VCaP (cell line): ENCODE data around the gene KRTAP3-1.
A peak's percentile ranks its signal among the peaks of the same experiment; 100 is the strongest.
"Not testable (repeated sequence)": the region's sequence is repeated elsewhere in the genome, so short reads cannot be mapped to it uniquely, and the experiment has no call there.

ENCODE experiments used
- H3K27ac ChIP-seq: fragments of 450-650 bp; 2 replicates; pipeline ENCODE4 v1.5.1; 2017
- TF ChIP-seq, protein P1 (sequence below): fragments of 450-650 bp; conservative IDR thresholded peaks from 2 replicates; pipeline ENCODE4 v1.5.1; 2017; ENCODE audit warnings: mild to moderate bottlenecking, moderate library complexity

The KRTAP3-1 gene

DNA sequence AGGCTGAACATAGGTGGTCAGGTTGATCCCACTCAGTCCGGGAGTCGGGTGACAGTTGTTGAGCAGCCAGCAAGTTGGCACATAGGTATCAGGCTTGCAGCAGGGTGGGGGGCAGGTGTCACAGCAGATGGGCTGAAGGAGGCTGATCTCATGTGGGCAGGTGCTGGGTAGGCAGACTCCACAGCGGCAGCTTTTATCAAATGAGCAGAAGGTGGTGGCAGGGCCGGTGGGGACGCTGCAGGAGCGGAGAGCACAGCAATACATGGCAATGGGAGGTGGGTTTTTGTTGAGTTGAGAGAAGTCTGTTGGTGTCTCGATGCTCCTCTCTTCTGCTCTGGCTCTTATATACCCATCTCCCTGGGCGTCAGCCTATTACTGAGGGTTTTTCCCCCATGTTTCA lies at the start of gene KRTAP3-1:
KRTAP3-1 (minus strand) TSS at position 318 of the 400 bp plus-strand sequence; CDS start at position 264, 54 bp downstream.
- TF ChIP-seq, protein P1, sequence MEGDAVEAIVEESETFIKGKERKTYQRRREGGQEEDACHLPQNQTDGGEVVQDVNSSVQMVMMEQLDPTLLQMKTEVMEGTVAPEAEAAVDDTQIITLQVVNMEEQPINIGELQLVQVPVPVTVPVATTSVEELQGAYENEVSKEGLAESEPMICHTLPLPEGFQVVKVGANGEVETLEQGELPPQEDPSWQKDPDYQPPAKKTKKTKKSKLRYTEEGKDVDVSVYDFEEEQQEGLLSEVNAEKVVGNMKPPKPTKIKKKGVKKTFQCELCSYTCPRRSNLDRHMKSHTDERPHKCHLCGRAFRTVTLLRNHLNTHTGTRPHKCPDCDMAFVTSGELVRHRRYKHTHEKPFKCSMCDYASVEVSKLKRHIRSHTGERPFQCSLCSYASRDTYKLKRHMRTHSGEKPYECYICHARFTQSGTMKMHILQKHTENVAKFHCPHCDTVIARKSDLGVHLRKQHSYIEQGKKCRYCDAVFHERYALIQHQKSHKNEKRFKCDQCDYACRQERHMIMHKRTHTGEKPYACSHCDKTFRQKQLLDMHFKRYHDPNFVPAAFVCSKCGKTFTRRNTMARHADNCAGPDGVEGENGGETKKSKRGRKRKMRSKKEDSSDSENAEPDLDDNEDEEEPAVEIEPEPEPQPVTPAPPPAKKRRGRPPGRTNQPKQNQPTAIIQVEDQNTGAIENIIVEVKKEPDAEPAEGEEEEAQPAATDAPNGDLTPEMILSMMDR: no peak
- H3K27ac ChIP-seq: peak within 1 kb of the TSS; percentile 61

DNA sequence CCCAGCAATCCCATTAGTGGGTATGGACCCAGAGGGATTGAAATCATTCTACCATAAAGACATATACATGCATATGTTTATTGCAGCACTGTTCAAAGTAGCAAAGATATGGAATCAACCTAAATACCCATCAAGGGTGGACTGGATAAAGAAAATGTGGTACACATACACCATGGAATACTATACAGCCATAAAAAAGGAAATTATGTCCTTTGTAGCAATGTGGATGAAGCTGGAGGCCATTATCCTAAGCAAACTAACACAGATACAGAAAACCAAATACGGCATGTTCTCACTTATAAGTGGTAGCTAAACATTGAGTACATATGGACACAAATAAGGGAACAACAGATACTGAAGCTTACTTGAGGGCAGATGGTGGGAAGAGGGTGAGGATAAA lies 48.6 kb upstream of the KRTAP3-1 start:
- H3K27ac ChIP-seq: no peak overlapping the region
- TF ChIP-seq, protein P1: no peak

DNA sequence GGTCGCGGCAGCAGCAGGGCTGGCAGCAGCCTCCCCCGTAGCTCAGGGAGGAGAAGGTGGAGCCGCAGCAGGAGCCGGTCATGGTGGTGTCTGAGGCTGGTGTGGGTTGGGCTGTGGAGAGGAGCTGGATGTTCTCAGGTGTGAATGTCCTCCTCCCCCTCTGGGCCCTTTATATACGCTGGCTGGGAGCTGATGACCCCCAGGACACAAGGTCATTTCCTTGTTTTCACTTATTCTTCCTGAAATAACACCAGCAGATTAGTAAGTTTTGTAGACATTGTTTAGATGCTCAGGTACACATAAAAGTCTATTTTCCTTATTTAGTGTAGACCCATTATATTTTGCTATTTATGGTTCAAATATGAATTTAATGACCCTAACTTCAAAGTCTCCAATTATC lies 46.2 kb upstream of the KRTAP3-1 start, which contains the start of gene KRTAP2-2:
KRTAP2-2 (minus strand) TSS at position 101 of the 400 bp plus-strand sequence; CDS start at position 82, 19 bp downstream.
- H3K27ac ChIP-seq: not testable (repeated sequence)

DNA sequence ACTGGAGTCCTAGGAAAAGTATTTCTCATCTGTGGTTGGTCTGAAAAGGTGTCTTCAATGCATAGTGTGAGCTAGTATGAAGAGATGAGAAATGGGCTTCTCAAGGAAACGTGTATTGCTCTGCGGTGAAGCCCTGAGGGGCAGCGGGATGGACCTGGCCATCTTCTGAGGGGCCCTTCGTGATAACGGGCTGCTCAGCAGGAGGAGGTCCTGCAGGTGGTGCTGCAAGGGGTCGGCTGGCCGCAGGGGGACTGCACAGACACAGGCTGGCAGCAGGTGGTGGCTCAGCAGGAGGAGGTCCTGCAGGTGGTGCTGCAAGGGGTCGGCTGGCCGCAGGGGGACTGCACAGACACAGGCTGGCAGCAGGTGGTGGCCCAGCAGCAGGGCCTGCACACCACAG lies 45.6 kb upstream of the KRTAP3-1 start:
- H3K27ac ChIP-seq: not testable (repeated sequence)

DNA sequence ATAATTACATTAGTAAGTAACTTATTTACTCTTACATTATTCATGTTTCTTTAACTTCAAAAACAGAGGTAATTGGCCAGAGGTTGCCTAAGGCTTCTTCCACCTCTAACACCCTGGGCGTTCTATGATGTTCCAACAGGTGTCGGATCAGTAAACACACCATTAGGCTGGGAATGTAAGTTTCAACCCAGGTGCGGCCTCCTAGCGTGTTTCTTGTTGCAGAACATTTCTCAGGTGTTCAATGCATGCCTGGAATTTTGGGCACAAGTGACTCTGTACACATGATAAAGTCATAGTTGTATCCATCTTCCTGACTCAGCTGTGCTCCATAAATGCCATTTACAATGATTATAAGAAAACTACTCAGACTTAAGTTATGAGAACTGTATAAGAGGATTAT lies 45.1 kb upstream of the KRTAP3-1 start:
- H3K27ac ChIP-seq: no peak overlapping the region
- TF ChIP-seq, protein P1: no peak

DNA sequence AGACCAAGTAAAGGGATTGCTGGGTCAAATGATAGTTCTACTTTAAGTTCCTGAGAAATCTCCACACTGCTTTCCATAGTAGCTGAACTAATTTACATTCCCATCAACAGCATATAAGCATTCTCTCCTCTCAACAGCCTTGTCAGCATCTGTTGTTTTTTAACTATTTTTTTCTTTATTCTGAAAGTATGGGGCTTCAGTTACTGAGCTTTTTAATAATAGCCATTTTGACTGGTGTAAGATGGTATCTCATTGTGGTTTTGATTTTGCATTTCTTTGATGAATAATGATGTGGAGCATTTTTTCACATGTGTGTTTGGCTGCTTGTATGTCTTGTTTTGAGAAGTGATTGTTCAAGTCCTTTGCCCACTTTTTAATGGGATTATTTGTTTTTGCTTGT lies 43.6 kb upstream of the KRTAP3-1 start:
- TF ChIP-seq, protein P1: no peak
- no peak overlapping the region for H3K27ac ChIP-seq

DNA sequence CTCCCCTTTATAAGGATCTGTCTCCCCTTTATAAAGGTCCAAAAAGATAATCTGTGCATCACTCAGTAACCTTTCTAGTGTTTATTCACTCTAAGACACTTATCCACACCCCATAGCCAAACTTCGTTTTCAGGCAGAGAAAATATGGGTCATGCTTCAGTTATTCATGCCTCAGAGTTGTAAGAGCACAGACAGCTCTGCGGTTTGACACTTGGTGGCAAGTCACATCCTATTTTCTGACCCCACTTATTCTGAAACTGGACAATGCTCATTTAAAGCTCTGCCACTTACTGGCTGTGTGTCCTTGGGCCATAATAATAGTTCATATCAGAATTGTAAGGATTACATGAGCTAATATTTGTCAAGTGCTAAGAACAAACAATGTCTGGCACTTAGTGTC lies 40.2 kb upstream of the KRTAP3-1 start:
- TF ChIP-seq, protein P1: no peak
- no peak overlapping the region for H3K27ac ChIP-seq

DNA sequence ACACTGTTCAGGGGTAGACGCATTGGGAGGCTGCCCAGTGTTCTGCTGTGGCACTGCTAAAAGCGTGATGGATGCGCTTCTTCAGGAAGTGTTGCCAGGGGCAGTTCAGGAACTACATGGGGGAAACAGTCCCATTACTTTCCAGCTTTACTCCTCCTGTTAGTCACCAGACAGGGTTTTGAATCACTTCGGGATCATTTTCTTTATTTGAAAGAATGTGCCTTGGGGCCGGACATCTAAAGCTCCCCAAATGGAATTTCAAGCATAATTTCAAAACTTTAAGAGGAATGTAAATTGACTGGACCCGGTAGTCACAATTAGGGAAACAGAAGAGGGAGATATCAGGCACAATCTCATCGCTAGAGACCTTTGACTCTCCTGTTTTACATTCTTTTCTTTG lies 39.5 kb upstream of the KRTAP3-1 start:
- no peak overlapping the region for H3K27ac ChIP-seq
- TF ChIP-seq, protein P1: no peak

DNA sequence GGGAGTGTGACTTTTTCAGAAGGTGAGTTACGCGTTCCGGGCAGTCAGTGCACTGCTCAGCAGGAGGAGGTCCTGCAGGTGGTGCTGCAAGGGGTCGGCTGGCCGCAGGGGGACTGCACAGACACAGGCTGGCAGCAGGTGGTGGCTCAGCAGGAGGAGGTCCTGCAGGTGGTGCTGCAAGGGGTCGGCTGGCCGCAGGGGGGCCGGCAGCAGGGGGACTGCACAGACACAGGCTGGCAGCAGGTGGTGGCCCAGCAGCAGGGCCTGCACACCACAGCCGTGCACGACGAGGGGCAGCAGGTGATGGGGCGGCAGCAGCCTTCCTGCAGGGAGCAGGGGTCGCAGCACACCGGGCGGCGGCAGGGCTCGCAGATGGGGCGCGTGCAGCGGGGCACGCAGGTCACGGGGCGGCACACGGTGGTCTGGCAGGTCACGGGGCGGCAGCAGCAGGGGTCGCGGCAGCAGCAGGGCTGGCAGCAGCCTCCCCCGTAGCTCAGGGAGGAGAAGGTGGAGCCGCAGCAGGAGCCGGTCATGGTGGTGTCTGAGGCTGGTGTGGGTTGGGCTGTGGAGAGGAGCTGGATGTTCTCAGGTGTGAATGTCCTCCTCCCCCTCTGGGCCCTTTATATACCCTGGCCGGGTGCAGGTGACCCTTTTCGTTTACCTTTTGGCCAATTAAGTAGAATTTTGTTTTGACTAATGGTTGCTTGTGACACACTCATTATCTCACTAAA lies 38.0 kb upstream of the KRTAP3-1 start, which contains the start of gene KRTAP2-1:
KRTAP2-1 (minus strand) TSS at position 582 of the 731 bp plus-strand sequence; CDS start at position 533, 49 bp downstream.
- H3K27ac ChIP-seq: not testable (repeated sequence)
